WTC11 (cell line): Measurements from ENCODE around the gene ABLIM3. TPM values are rescaled to one million over a fixed set of nuclear protein-coding genes. Genes with fewer than 3 reads are reported as not detected.

ENCODE experiments used
- ATAC-seq: fragments of 200-7000 bp; cut with Tn5 transposase; 2 replicates; pipeline ENCODE4 v1.10.0; 2021; ENCODE audit warnings: mild to moderate bottlenecking, moderate library complexity
- CTCF ChIA-PET: fragments of 300-600 bp; sonication (Branson Sonifier 250); formaldehyde crosslinking; loops from one replicate; lab custom pipeline; 2021; ENCODE audit warnings: antibody characterized with exemption; lab: Charles Lee
- POLR2A ChIA-PET: fragments of 350-600 bp; sonication (Branson Sonifier 250); formaldehyde crosslinking; loops from one replicate; lab custom pipeline; 2021; ENCODE audit warnings: antibody characterized with exemption; lab: Charles Lee
- DNase-seq: peaks from one replicate; pipeline ENCODE4 v3.0.0; 2021; ENCODE audit warnings: low spot score
- H3K27ac Mint-ChIP-seq: 2 replicates; pipeline ENCODE4 v1.8.0; 2021; ENCODE audit warnings: mixed read lengths
- H3K27me3 Mint-ChIP-seq: 2 replicates; pipeline ENCODE4 v1.8.0; 2021; ENCODE audit warnings: low read depth, mild to moderate bottlenecking, moderate library complexity, mixed read lengths
- H3K36me3 Mint-ChIP-seq: 2 replicates; pipeline ENCODE4 v1.8.0; 2021; ENCODE audit warnings: mixed read lengths
- H3K4me1 Mint-ChIP-seq: 2 replicates; pipeline ENCODE4 v1.8.0; 2022; ENCODE audit warnings: mixed read lengths
- H3K4me3 Mint-ChIP-seq: 2 replicates; pipeline ENCODE4 v1.8.0; 2021; ENCODE audit warnings: mild to moderate bottlenecking, moderate library complexity, mixed read lengths
- H3K9me3 Mint-ChIP-seq: 2 replicates; pipeline ENCODE4 v1.8.0; 2021; ENCODE audit warnings: mixed read lengths
- ATF2 ChIP-seq: sonication (generic); formaldehyde crosslinking; IDR thresholded peaks from 2 replicates; pipeline ENCODE4 v1.8.1; 2022; ENCODE audit warnings: low read depth, missing genetic modification reagents, borderline replicate concordance
- CREM ChIP-seq: sonication (generic); formaldehyde crosslinking; IDR thresholded peaks from 2 replicates; pipeline ENCODE4 v1.8.1; 2022; ENCODE audit warnings: mild to moderate bottlenecking, missing genetic modification reagents, moderate library complexity
- CTCF ChIP-seq: fragments of 200-600 bp; IDR thresholded peaks from 2 replicates; pipeline ENCODE4 v1.8.0; 2022; ENCODE audit warnings: antibody characterized with exemption
- E2F1 ChIP-seq: sonication (generic); formaldehyde crosslinking; IDR thresholded peaks from 2 replicates; pipeline ENCODE4 v1.8.0; 2022; ENCODE audit warnings: mild to moderate bottlenecking, missing genetic modification reagents
- E2F4 ChIP-seq: sonication (generic); formaldehyde crosslinking; IDR thresholded peaks from 2 replicates; pipeline ENCODE4 v1.8.1; 2022; ENCODE audit warnings: low read depth, mild to moderate bottlenecking, moderate library complexity, missing genetic modification reagents, borderline replicate concordance
- ELF4 ChIP-seq: sonication (generic); formaldehyde crosslinking; IDR thresholded peaks from 2 replicates; pipeline ENCODE4 v1.8.1; 2022; ENCODE audit warnings: low read depth, mild to moderate bottlenecking, moderate library complexity, missing genetic modification reagents
- ETV6 ChIP-seq: sonication (generic); formaldehyde crosslinking; IDR thresholded peaks from 2 replicates; pipeline ENCODE4 v1.8.1; 2022; ENCODE audit warnings: mild to moderate bottlenecking, missing genetic modification reagents
- FOXP1 ChIP-seq: sonication (generic); formaldehyde crosslinking; IDR thresholded peaks from 2 replicates; pipeline ENCODE4 v1.8.0; 2022; ENCODE audit warnings: missing genetic modification reagents, mild to moderate bottlenecking, moderate library complexity, borderline replicate concordance
- GRHL2 ChIP-seq: fragments of 250-450 bp; sonication (Bioruptor Pico); IDR thresholded peaks from 2 replicates; pipeline ENCODE4 v1.8.0; 2022; ENCODE audit warnings: mild to moderate bottlenecking, moderate library complexity; ENCODE audit not compliant: insufficient replicate concordance, severe bottlenecking
- IRF1 ChIP-seq: sonication (generic); formaldehyde crosslinking; IDR thresholded peaks from 2 replicates; pipeline ENCODE4 v1.8.0; 2023; ENCODE audit warnings: missing genetic modification reagents
- MAX ChIP-seq: sonication (generic); formaldehyde crosslinking; IDR thresholded peaks from 2 replicates; pipeline ENCODE4 v1.8.0; 2022; ENCODE audit warnings: mild to moderate bottlenecking, missing genetic modification reagents
- MYBL2 ChIP-seq: sonication (generic); formaldehyde crosslinking; IDR thresholded peaks from 2 replicates; pipeline ENCODE4 v1.8.1; 2023; ENCODE audit warnings: mild to moderate bottlenecking, moderate library complexity, missing genetic modification reagents
- NFATC4 ChIP-seq: fragments of 250-450 bp; sonication (Bioruptor Pico); IDR thresholded peaks from 2 replicates; pipeline ENCODE4 v1.9.0; 2021; ENCODE audit warnings: mild to moderate bottlenecking
- RELA ChIP-seq: sonication (generic); formaldehyde crosslinking; IDR thresholded peaks from 2 replicates; pipeline ENCODE4 v1.8.1; 2022; ENCODE audit warnings: missing genetic modification reagents, mild to moderate bottlenecking, borderline replicate concordance
- RORB ChIP-seq: fragments of 250-450 bp; sonication (Bioruptor Pico); IDR thresholded peaks from 2 replicates; pipeline ENCODE4 v1.9.0; 2021; ENCODE audit warnings: mild to moderate bottlenecking
- SP1 ChIP-seq: sonication (generic); formaldehyde crosslinking; conservative IDR thresholded peaks from 2 replicates; pipeline ENCODE4 v1.8.1; 2022; ENCODE audit warnings: missing genetic modification reagents
- TCF7 ChIP-seq: sonication (generic); formaldehyde crosslinking; IDR thresholded peaks from 2 replicates; pipeline ENCODE4 v1.8.0; 2022; ENCODE audit warnings: mild to moderate bottlenecking, low read depth, missing genetic modification reagents, moderate library complexity
- USF1 ChIP-seq: sonication (generic); formaldehyde crosslinking; IDR thresholded peaks from 2 replicates; pipeline ENCODE4 v1.8.0; 2022; ENCODE audit warnings: mild to moderate bottlenecking, missing genetic modification reagents
- ZBTB21 ChIP-seq: sonication (generic); formaldehyde crosslinking; IDR thresholded peaks from 2 replicates; pipeline ENCODE4 v1.8.1; 2023; ENCODE audit warnings: mild to moderate bottlenecking, missing genetic modification reagents, borderline replicate concordance
- ZMAT4 ChIP-seq: fragments of 250-450 bp; sonication (Bioruptor Pico); IDR thresholded peaks from 2 replicates; pipeline ENCODE4 v1.9.0; 2021; ENCODE audit warnings: mild to moderate bottlenecking
- ZNF121 ChIP-seq: sonication (generic); formaldehyde crosslinking; IDR thresholded peaks from 2 replicates; pipeline ENCODE4 v1.8.0; 2023; ENCODE audit warnings: missing genetic modification reagents
- ZNF317 ChIP-seq: sonication (generic); formaldehyde crosslinking; IDR thresholded peaks from 2 replicates; pipeline ENCODE4 v1.8.1; 2023; ENCODE audit warnings: low read depth, mild to moderate bottlenecking, moderate library complexity, missing genetic modification reagents, borderline replicate concordance
- total RNA-seq: library from RNA; stranded (reverse); gene quantifications from 3 replicates; pipeline ENCODE4 v1.2.3, GENCODE V29; 2021

The ABLIM3 gene
- total RNA-seq, 1 experiment from 2014 or later = 0.33 TPM

GRCh38 chr5:149279661-149280060, 138.4 kb downstream of the ABLIM3 start:
- CTCF ChIA-PET = interaction anchor here (0.6 to 3.0 kb wide), 5 partner anchors 8 to 147 kb away, joined by 3 to 9 read pairs (median 3); partner anchors contain the start of gene AFAP1L1
- ATAC-seq = no peak

GRCh38 chr5:149280124-149280523, 138.8 kb downstream of the ABLIM3 start:
- ChIA-PET CTCF (interaction anchor here (0.6 to 3.0 kb wide), 4 partner anchors 8 to 147 kb away, joined by 3 to 9 read pairs (median 4); partner anchors contain the start of gene AFAP1L1), POLR2A (no interaction called here)
- H3K9me3 Mint-ChIP-seq = peaks cover 3% of the 10 kb centered on the region; the same call in 1 of the 2 replicates
- peaks cover 4% of the 10 kb centered on the region; the same call in 1 of the 2 replicates for H3K27me3 Mint-ChIP-seq
- no peak for TF ChIP-seq RORB (CRISPR knock-in tag)
- TF ChIP-seq ZNF121 (CRISPR knock-in tag) = no peak
- TF ChIP-seq ELF4 (CRISPR knock-in tag) = no peak
- no peak for TF ChIP-seq ETV6 (CRISPR knock-in tag)
- no peak for TF ChIP-seq CREM (CRISPR knock-in tag)
- H3K27ac Mint-ChIP-seq = no peak overlapping the region
- ATAC-seq = no peak
- H3K4me3 Mint-ChIP-seq = no peak overlapping the region
- no peak for DNase-seq
- H3K36me3 Mint-ChIP-seq = no peaks in the 10 kb centered on the region; the same call in 1 of the 2 replicates
- peaks cover 4% of the 10 kb centered on the region for H3K4me1 Mint-ChIP-seq

More at GRCh38 chr5:149279661-149280060, 138.4 kb downstream of the ABLIM3 start:
- H3K4me3 Mint-ChIP-seq = no peak overlapping the region
- H3K27ac Mint-ChIP-seq = no peak overlapping the region
- peaks cover 4% of the 10 kb centered on the region; the same call in 1 of the 2 replicates for H3K27me3 Mint-ChIP-seq
- peaks cover 4% of the 10 kb centered on the region for H3K4me1 Mint-ChIP-seq
- peaks cover 3% of the 10 kb centered on the region; the same call in 1 of the 2 replicates for H3K9me3 Mint-ChIP-seq
- TF ChIP-seq E2F1 (CRISPR knock-in tag) (no peak), NFATC4 (CRISPR knock-in tag) (no peak), ZNF317 (CRISPR knock-in tag) (no peak), SP1 (CRISPR knock-in tag) (no peak), E2F4 (CRISPR knock-in tag) (no peak), MYBL2 (CRISPR knock-in tag) (no peak), RORB (CRISPR knock-in tag) (no peak), MAX (no peak), ELF4 (CRISPR knock-in tag) (no peak), RELA (no peak), FOXP1 (CRISPR knock-in tag) (no peak), ETV6 (CRISPR knock-in tag) (no peak), CTCF (no peak), ZBTB21 (no peak)
- no peak for DNase-seq
- POLR2A ChIA-PET = no interaction called here
- no peaks in the 10 kb centered on the region; the same call in 1 of the 2 replicates for H3K36me3 Mint-ChIP-seq

- ChIA-PET CTCF (no interaction called here), POLR2A (no interaction called here)
- TF ChIP-seq ATF2 = no peak
- TF ChIP-seq IRF1 (CRISPR knock-in tag) = no peak
- TF ChIP-seq ZMAT4 (CRISPR knock-in tag) = no peak
- TF ChIP-seq GRHL2 = no peak
- TF ChIP-seq E2F1 (CRISPR knock-in tag) = no peak
- TF ChIP-seq TCF7 = no peak
- TF ChIP-seq USF1 = no peak
- no peak for TF ChIP-seq NFATC4 (CRISPR knock-in tag)
Observed at GRCh38 chr5:149280802-149281201, 139.5 kb downstream of the ABLIM3 start.

More at GRCh38 chr5:149280802-149281201, 139.5 kb downstream of the ABLIM3 start:
- DNase-seq (no peak), ATAC-seq (no peak)
- H3K9me3 Mint-ChIP-seq = peaks cover 2% of the 10 kb centered on the region; the same call in 1 of the 2 replicates
- H3K36me3 Mint-ChIP-seq = no peaks in the 10 kb centered on the region; the same call in 1 of the 2 replicates
- H3K4me3 Mint-ChIP-seq = no peak overlapping the region
- H3K4me1 Mint-ChIP-seq = peaks cover 4% of the 10 kb centered on the region
- H3K27ac Mint-ChIP-seq = no peak overlapping the region
- peaks cover 4% of the 10 kb centered on the region; the same call in 1 of the 2 replicates for H3K27me3 Mint-ChIP-seq
